Kidney (tissue), 14 donors: ENCODE results near the gene MAP2K2. TPM values are rescaled to one million over a fixed set of nuclear protein-coding genes. Genes with fewer than 3 reads are reported as not detected.

Experiments used
- DNase-seq, 5 donors: peaks; one replicate each; pipeline ENCODE4 v3.0.0-alpha.2; 2013 to 2020
- FAIRE-seq: peaks from 2 replicates; lab custom pipeline; 2012; peaks lifted over from hg19 to GRCh38; lab: Jason Lieb, UNC
- H3K27ac ChIP-seq, 2 donors: one replicate each; pipeline ENCODE4 v1.7.0; 2013; ENCODE audit warnings: low read depth in 2 of 2, low read length in 2 of 2, inconsistent platforms in 1 of 2
- H3K27me3 ChIP-seq: one replicate; pipeline ENCODE4 v1.7.1; 2013; ENCODE audit warnings: low read length, inconsistent platforms; ENCODE audit not compliant: control insufficient read depth, insufficient read depth
- H3K36me3 ChIP-seq, 3 donors: one replicate each; pipeline versions ENCODE4 v1.7.0 to v1.7.1; 2013; ENCODE audit warnings: low read length in 3 of 3, control low read depth in 1 of 3, inconsistent platforms in 1 of 3; ENCODE audit not compliant: insufficient read depth in 3 of 3, control insufficient read depth in 2 of 3
- H3K4me1 ChIP-seq, 3 donors: one replicate each; pipeline versions ENCODE4 v1.7.0 to v1.7.1; 2013; ENCODE audit warnings: low read length in 3 of 3, inconsistent platforms in 1 of 3, low read depth in 1 of 3; ENCODE audit not compliant: control insufficient read depth in 2 of 3, insufficient read depth in 2 of 3
- H3K4me3 ChIP-seq, 3 donors: one replicate each; pipeline versions ENCODE4 v1.7.0 to v1.8.1; 2013; ENCODE audit warnings: low read length in 3 of 3, control low read depth in 1 of 3, inconsistent platforms in 1 of 3
- H3K9ac ChIP-seq, 3 donors: one replicate each; pipeline versions ENCODE4 v1.7.0 to v1.7.1; 2013; ENCODE audit warnings: low read length in 3 of 3, control low read depth in 1 of 3, inconsistent platforms in 1 of 3
- H3K9me3 ChIP-seq, 3 donors: one replicate each; pipeline versions ENCODE4 v1.7.0 to v1.7.1; 2013; ENCODE audit warnings: low read length in 3 of 3, control low read depth in 1 of 3, inconsistent platforms in 1 of 3; ENCODE audit not compliant: control insufficient read depth in 2 of 3, insufficient read depth in 1 of 3
- CTCF ChIP-seq: IDR thresholded peaks from 3 replicates; pipeline ENCODE4 v1.5.1; 2012; ENCODE audit warnings: mild to moderate bottlenecking, moderate library complexity, borderline replicate concordance; ENCODE audit not compliant: insufficient read depth; ENCODE audit errors: extremely low read depth
- intact Hi-C: fragments of 100-400 bp; cut with DNase I; formaldehyde crosslinking; loops from one replicate; pipeline ENCODE4 v1.11.1; 2022
- polyA plus RNA-seq: library from polyadenylated mRNA; stranded (reverse); fragments of 350-450 nt; fragmentation: Illumina TruSeq; extraction: RNeasy Lipid Tissue Mini Kit (QIAGEN cat#74804); gene quantifications from one replicate; pipeline ENCODE4 v1.2.3, GENCODE V29; 2014; ENCODE audit warnings: low read depth, low replicate concordance; ENCODE audit not compliant: insufficient read depth
- total RNA-seq: library from RNA; stranded (reverse); fragmentation: NEBNext Ultra II Directional; extraction: Animal tissue kit (Norgen Biotek cat#: 25700); gene quantifications from one replicate; pipeline ENCODE4 v1.2.1, GENCODE V29; 2021
- donor health status: control.
- donor health status: control.
- donor health status: control.
- donor health status: control.
- donor health status: control.
- donor health status: DM: yes; HTN: yes; CAD: no.
- donor health status: Normal renal cell carcinoma (clear cell type).

The MAP2K2 gene
- total and polyA plus RNA-seq, 2 donors from 2014 or later: 105 to 138 TPM

DNA sequence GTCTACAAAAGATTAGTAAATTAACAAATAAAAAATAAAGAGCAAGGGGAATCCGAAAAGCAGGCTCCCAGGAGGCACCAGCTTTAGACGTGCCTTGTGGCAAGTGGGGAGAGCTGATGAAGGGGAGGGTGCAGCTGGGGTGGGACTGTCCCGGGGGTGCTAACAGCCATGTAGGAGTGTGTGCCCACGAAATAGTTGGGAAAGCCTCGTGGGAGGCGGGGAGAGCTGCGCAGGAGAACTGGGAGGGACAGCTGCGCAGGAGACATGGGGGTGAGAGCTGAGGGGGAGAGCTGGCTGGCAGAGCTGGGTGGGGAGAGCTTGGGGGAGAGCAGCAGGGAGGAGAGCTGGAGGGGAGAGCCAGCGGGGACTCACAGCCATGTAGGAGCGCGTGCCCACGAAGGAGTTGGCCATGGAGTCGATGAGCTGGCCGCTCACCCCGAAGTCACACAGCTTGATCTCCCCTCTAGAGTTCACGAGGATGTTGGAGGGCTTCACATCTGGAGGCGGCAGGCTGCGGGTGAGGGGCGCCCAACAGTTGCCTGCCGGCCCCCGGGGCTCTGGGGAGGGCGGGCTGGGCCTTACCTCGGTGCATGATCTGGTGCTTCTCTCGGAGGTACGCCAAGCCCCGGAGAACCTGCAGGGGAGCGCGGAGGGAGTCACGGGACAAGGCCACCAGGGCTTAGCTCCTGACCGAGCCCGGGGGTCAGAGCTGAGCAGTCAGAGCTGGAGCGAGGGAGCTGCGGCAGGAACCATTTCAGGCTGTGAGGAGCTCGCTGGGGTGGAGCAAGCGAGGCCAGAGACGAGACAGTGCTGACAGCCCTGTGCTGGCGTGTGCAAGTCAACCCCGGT, 23.1 kb downstream of the MAP2K2 start:
- no peak for FAIRE-seq
- intact Hi-C loops: no loop called here

GRCh38 chr19:4099041-4099764, 24.7 kb downstream of the MAP2K2 start:
- no peaks in the 10 kb centered on the region for H3K27me3 ChIP-seq
- no peak for TF ChIP-seq CTCF
- no peak overlapping the region for H3K4me3 ChIP-seq
- no peaks in the 10 kb centered on the region for H3K9me3 ChIP-seq
- H3K4me1 ChIP-seq: peaks cover 0 to 5% (median 0%) of the 10 kb centered on the region in 3 donors
- H3K27ac ChIP-seq: no peak overlapping the region
- peak in 1 of 5 donors; percentile 72 for DNase-seq
- FAIRE-seq: no peak
- H3K9ac ChIP-seq: no peak overlapping the region
- intact Hi-C loops: no loop called here
- peaks cover 0 to 4% (median 0%) of the 10 kb centered on the region in 3 donors for H3K36me3 ChIP-seq

More for the DNA sequence above, 23.1 kb downstream of the MAP2K2 start:
- H3K27me3 ChIP-seq: no peaks in the 10 kb centered on the region
- H3K9me3 ChIP-seq: no peaks in the 10 kb centered on the region
- no peak overlapping the region for H3K9ac ChIP-seq
- no peak for TF ChIP-seq CTCF
- peaks cover 0 to 5% (median 0%) of the 10 kb centered on the region in 3 donors for H3K4me1 ChIP-seq
- DNase-seq: peak in 1 of 5 donors; percentile 61
- peaks cover 0 to 5% (median 4%) of the 10 kb centered on the region in 3 donors for H3K36me3 ChIP-seq
- H3K4me3 ChIP-seq: no peak overlapping the region
- H3K27ac ChIP-seq: no peak overlapping the region

- H3K36me3 ChIP-seq: peaks cover 0 to 4% (median 0%) of the 10 kb centered on the region in 3 donors
- no peaks in the 10 kb centered on the region for H3K9me3 ChIP-seq
- no peak overlapping the region for H3K27ac ChIP-seq
- DNase-seq (peak in 1 of 5 donors; percentile 74), FAIRE-seq (no peak)
- no peak overlapping the region for H3K9ac ChIP-seq
- intact Hi-C loops: no loop called here
- peaks cover 0 to 5% (median 0%) of the 10 kb centered on the region in 3 donors for H3K4me1 ChIP-seq
- TF ChIP-seq CTCF: no peak
- H3K4me3 ChIP-seq: no peak overlapping the region
- H3K27me3 ChIP-seq: no peaks in the 10 kb centered on the region
Observed at GRCh38 chr19:4098493-4098892, 25.4 kb downstream of the MAP2K2 start.
